HG03045 (cell line): ENCODE data around the gene SPSB2.
"Not testable (repeated sequence)": the region's sequence is repeated elsewhere in the genome, so short reads cannot be mapped to it uniquely, and the experiment has no call there.

Experiments used
- ATAC-seq: cut with Tn5 transposase; IDR thresholded peaks from one replicate; pipeline ENCODE4 v1.9.1; 2021; ENCODE audit warnings: mild to moderate bottlenecking, moderate library complexity; ENCODE audit not compliant: unreplicated experiment

The SPSB2 gene

GRCh38 chr12:6873094-6874014 lies at the start of gene SPSB2:
Gene SPSB2, minus strand, starts transcription at chr12:6873303. Its CDS starts 402 bp downstream, at chr12:6872901.
- ATAC-seq = peak; percentile 71

- ATAC-seq = no peak
Measured at GRCh38 chr12:6921996-6922946, 49.2 kb upstream of the SPSB2 start.

DNA sequence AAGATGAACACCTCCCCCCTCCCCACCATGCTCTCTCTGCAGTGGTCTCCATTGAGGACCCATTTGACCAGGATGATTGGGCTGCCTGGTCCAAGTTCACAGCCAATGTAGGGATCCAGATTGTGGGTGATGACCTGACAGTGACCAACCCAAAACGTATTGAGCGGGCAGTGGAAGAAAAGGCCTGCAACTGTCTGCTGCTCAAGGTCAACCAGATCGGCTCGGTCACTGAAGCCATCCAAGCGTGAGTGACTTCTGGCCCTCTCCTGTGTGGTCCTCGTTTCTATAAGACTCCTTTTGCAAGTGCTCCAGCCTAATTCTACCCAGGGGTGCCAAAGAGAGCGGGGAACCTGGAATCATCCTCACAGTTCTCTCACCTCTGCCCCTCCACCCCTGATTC lies 48.4 kb upstream of the SPSB2 start:
- no peak for ATAC-seq

- no peak for ATAC-seq
Measured at GRCh38 chr12:6919588-6919987, 46.5 kb upstream of the SPSB2 start.

- no peak for ATAC-seq
Measured at GRCh38 chr12:6917491-6918231, 44.6 kb upstream of the SPSB2 start.

DNA sequence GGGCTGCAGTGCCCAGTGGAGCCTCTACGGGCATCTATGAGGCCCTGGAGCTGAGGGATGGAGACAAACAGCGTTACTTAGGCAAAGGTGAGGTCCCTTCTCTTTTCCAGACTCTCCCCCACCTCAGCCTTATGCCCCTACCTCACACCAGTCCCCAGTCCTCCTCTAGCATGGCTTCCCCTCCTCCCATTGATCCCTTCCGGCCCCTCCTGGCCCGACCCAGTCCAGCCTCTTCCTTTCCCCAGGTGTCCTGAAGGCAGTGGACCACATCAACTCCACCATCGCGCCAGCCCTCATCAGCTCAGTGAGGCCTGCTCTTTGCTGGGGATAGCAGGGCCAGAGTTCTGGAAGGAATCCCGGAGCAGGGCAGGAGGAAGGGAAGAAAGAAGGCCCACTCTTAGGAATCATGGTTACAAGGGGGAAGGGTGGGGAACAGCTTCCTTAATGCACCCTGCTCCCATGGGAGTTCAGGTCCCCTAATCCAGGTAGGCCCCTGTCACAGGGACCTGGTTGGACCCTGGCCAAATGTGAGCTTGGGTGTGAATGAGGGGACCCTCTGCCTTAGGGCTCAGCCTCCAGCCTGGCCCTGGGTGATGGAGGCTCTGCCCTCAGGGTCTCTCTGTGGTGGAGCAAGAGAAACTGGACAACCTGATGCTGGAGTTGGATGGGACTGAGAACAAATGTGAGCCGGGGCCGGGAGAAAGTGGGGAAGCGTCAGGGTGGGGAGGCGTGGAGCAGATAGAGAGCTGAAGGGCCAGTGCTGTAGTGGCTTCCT lies 43.5 kb upstream of the SPSB2 start:
- ATAC-seq = no peak

DNA sequence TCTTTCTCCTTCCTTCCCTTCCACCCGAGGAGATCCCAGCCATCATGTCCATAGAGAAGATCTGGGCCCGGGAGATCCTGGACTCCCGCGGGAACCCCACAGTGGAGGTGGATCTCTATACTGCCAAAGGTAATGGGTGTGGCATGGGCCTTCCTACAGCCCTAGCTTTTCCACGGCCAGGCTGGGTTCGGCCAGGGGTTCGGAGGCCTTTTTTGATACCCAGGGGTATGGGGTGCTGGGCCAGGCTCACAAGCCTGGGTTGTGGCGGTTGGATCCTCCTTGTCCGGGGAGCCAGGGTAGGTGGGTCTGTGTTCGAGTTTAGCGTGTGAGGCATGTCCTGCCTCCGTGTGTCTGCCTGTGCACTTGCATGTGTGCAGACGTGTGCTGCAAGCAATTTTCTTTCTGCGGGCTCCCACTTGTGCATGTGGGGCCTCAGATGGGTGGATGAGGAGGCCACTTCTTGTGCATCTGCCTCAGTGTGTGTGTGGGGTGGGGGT lies 42.7 kb upstream of the SPSB2 start:
- ATAC-seq = no peak

- no peak for ATAC-seq
Measured at GRCh38 chr12:6914947-6915788, 42.1 kb upstream of the SPSB2 start.

- peak; percentile 80 for ATAC-seq
Measured at GRCh38 chr12:6914246-6914946, 41.3 kb upstream of the SPSB2 start, which contains the start of gene ENO2. Gene ENO2, plus strand, starts transcription at chr12:6914580. Its CDS starts 1,253 bp downstream, at chr12:6915833.

- ATAC-seq = no peak
Measured at GRCh38 chr12:6912164-6912935, 39.2 kb upstream of the SPSB2 start.

- ATAC-seq = no peak
Measured at GRCh38 chr12:6909421-6910145, 36.5 kb upstream of the SPSB2 start.

GRCh38 chr12:6908141-6908540 lies 35.0 kb upstream of the SPSB2 start:
- not testable (repeated sequence) for ATAC-seq

DNA sequence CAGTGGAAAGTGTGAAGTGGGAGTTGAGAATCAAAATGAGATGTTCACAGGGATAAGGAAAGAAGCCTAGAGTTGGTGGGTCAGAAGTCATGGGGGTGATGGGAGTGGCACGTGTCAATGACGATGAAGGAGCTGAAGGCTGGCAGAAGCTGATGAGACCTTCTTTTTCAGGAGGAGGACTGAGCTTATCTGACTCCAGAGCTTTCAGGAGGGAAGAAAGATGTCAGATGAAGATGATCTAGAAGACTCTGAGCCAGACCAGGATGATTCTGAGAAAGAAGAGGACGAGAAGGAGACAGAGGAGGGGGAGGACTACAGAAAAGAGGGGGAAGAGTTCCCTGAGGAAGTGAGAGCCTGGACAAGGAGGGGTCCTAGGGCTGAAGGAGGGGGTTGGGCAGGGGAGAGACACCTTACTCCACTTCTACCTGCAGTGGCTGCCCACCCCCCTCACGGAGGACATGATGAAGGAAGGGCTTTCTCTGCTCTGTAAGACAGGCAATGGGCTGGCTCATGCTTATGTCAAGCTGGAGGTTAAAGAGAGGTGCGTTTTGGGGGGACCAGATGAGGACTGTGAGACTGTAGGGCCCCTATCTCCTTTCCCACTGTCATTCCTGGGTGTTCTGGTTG lies 32.4 kb upstream of the SPSB2 start:
- ATAC-seq = no peak

DNA sequence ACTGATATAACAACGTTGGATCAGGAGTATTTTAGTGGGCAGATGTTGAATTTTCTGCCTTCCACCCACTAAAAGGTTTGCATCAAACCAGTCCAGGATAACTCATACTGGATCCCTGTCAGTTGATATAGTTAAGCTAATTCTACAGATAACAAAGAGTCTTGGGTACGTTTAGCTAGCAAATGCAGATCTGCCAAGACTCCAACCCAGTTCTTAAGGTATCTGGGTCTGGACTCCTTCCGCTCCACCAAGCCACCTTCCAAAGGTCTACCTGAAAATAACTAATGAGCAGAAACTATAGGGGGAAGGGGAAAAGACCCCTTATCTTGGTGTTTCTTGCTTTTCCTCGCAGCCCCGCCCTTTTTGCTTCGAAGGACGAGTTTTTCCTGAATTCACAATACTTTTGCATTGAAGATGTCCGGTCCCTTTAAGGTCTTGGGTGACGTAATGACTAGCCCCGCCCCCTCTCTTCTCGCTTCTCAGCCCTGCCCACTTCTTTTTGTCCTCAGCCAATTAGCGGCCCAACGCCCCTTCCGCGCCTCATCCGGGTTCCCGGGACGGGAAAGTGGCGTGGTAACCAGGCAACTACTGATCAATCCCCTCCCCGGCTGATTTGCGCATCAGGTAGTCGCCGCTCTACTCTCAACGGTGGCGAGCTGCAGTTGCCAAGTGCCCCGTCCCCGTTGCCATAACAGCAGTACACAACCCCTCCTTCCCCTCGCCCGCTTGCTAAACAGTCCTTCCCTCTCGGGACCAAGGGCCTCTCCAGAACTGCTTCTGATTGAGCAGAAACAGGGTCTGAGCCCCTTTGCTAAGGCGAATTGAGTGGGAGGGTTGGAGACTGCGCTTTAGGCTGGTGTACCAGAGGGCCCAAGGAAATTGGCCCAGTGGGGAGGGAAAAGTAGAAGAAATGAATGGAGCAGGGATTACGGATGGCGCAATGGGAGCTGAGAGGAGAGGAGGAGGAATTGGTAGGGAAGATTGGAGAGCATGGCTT lies 31.5 kb upstream of the SPSB2 start, which contains the start of gene LRRC23:
LRRC23 (plus strand) TSS at position 543 of the 997 bp plus-strand sequence. CDS start 812 bp downstream, outside the sequence.
- peak; percentile 95 for ATAC-seq

DNA sequence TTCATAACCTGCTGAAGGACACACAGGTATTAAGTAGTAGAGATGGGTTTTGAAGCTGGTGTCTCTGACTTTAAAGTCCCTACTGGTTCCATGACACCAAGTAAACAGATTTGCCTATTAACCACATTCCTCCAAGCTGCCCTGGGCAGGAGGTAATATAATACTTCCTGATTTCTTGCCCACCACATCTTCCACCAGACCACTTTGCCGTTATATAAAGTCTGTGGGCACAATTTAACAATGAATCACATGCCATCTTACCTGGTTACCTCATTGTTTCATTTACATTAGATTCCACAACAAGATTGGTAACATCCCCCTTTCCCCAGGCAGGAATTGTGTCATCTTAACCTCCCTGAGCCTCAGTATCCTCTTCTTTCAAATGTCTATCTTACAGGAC lies 30.6 kb upstream of the SPSB2 start:
- no peak for ATAC-seq
